Spleen (tissue), 11 donors: ENCODE measurements around the gene MEF2A. TPM values are rescaled to one million over a fixed set of nuclear protein-coding genes. Genes with fewer than 3 reads are reported as not detected.
A peak's percentile ranks its signal among the peaks of the same experiment; 100 is the strongest.

Experiments
- DNase-seq: peaks from one replicate; pipeline ENCODE4 v3.0.0-alpha.2; 2020
- H3K27ac ChIP-seq, 8 donors: fragments of 200-600 bp; sonication (generic) in 7 of 8; 1 replicate in 4 of 8; 2 replicates in 4 of 8; pipeline versions ENCODE4 v1.5.0 to v1.8.0; 2016 to 2021; ENCODE audit warnings: inconsistent platforms in 4 of 8, mild to moderate bottlenecking in 4 of 8, moderate library complexity in 1 of 8
- H3K27me3 ChIP-seq, 7 donors: fragments of 200-600 bp; sonication (generic) in 6 of 7; replicated peaks in 1 of 7; 1 replicate in 4 of 7; 2 replicates in 3 of 7; pipeline versions ENCODE4 v1.5.0 to v1.8.0; 2016 to 2021; ENCODE audit warnings: inconsistent platforms in 3 of 7, mild to moderate bottlenecking in 1 of 7
- H3K36me3 ChIP-seq, 6 donors: fragments of 200-600 bp; sonication (generic) in 5 of 6; 1 replicate in 4 of 6; 2 replicates in 2 of 6; pipeline versions ENCODE4 v1.5.0 to v1.8.0; 2016 to 2021; ENCODE audit warnings: inconsistent platforms in 2 of 6
- H3K4me1 ChIP-seq, 6 donors: fragments of 200-600 bp; sonication (generic) in 5 of 6; 1 replicate in 3 of 6; 2 replicates in 3 of 6; pipeline versions ENCODE4 v1.5.0 to v1.8.0; 2016 to 2021; ENCODE audit warnings: inconsistent platforms in 3 of 6
- H3K4me3 ChIP-seq, 8 donors: fragments of 200-600 bp; sonication (generic) in 7 of 8; 1 replicate in 4 of 8; 2 replicates in 4 of 8; pipeline versions ENCODE4 v1.5.0 to v1.8.0; 2016 to 2021; ENCODE audit warnings: inconsistent platforms in 4 of 8, mild to moderate bottlenecking in 4 of 8, moderate library complexity in 2 of 8
- H3K9me3 ChIP-seq, 8 donors: fragments of 200-600 bp; sonication (generic) in 7 of 8; 1 replicate in 4 of 8; 2 replicates in 4 of 8; pipeline versions ENCODE4 v1.5.0 to v1.8.0; 2016 to 2021; ENCODE audit warnings: inconsistent platforms in 4 of 8
- CTCF ChIP-seq, 11 experiments: fragments of 200-600 bp in 7 of 11; fragments of 450-650 bp in 4 of 11; sonication (generic) in 4 of 11; IDR thresholded peaks in 8 of 11; conservative IDR thresholded peaks in 3 of 11; 1 replicate in 7 of 11; 2 replicates in 4 of 11; pipeline versions ENCODE4 v1.4.0 to v1.8.0; 2016 to 2021; ENCODE audit warnings: antibody characterized with exemption in 11 of 11, inconsistent platforms in 4 of 11, mild to moderate bottlenecking in 1 of 11
- POLR2A ChIP-seq, 3 donors: fragments of 450-650 bp; IDR thresholded peaks; one replicate each; pipeline ENCODE4 v1.5.1; 2017; ENCODE audit warnings: antibody characterized with exemption in 3 of 3, mild to moderate bottlenecking in 1 of 3
- POLR2AphosphoS5 ChIP-seq, 3 donors: sonication (generic); formaldehyde crosslinking; IDR thresholded peaks; one replicate each; pipeline ENCODE4 v1.5.1; 2017; ENCODE audit warnings: antibody characterized with exemption in 3 of 3
- WGBS, 5 donors: extraction: QIAGEN DNeasy Blood & Tissue Kit in 3 of 5; methylation state at CpG; one replicate each; pipeline versions ENCODE4 v1.1.5 to v1.1.7; 2013 to 2018; 5-methylcytosine and 5-hydroxymethylcytosine counted together
- intact Hi-C: fragments of 100-400 bp; cut with DNase I; formaldehyde crosslinking; loops from one replicate; pipeline ENCODE4 v1.15.0; 2023; ENCODE audit warnings: low total_unique reads
- polyA plus RNA-seq, 3 donors: library from polyadenylated mRNA; stranded (reverse); fragments of 200-250 nt; gene quantifications; one replicate each; pipeline ENCODE4 v1.2.1, GENCODE V29; 2013
- total RNA-seq, 7 donors: library from RNA; depleted of rRNA in 3 of 7; stranded (reverse); fragments of >200 nt in 3 of 7; fragmentation: NEBNext Ultra II Directional in 4 of 7; extraction: Animal tissue kit (Norgen Biotek cat#: 25700) in 4 of 7; gene quantifications; one replicate each; pipeline versions ENCODE4 v1.1.0 to v1.2.1, GENCODE V29; 2016 to 2021
- donor health status: healthy with polysubstance abuse.
- donor health status: DM: no; HTN: no; CAD: no; lungs with moderate emphysema.
- donor health status: DM: no; HTN: no; CAD: no.
- donor health status: Bipolar disorder and iron deficiency.
- donor health status: healthy.
- donor health status: DM: no; HTN: no; CAD: no.
- donor health status: DM: yes; HTN: yes; CAD: no.

MEF2A gene
- total and polyA plus RNA-seq, 10 donors, result 21.9 to 143 (median 90.6) TPM

- 70 to 83% (median 79%) methylated on average over 3 of the region's 3 CpGs for WGBS, 5 donors
- H3K9me3 ChIP-seq, result no peaks in the 10 kb centered on the region
- H3K27me3 ChIP-seq, result no peaks in the 10 kb centered on the region
- H3K4me1 ChIP-seq, result peaks cover 0 to 37% (median 21%) of the 10 kb centered on the region in 6 donors
- H3K4me3 ChIP-seq, result no peak overlapping the region
- TF ChIP-seq POLR2AphosphoS5 (IDR thresholded peaks at IDR 0.05), result no peak
- peak in 7 of 11 experiments; percentile 19 to 56 (median 33) for TF ChIP-seq CTCF (IDR thresholded peaks at IDR 0.05 in 8 of 11, conservative IDR thresholded peaks at IDR 0.05 in 3 of 11)
- peaks cover 0 to 28% (median 12%) of the 10 kb centered on the region in 6 donors for H3K36me3 ChIP-seq
- DNase-seq, result no peak
- H3K27ac ChIP-seq, result no peak overlapping the region
- intact Hi-C loops, result no loop called here
Observed at GRCh38 chr15:99729920-99730319, 164.1 kb downstream of the MEF2A start.

- intact Hi-C loops, result no loop called here
Observed at GRCh38 chr15:99731336-99732123, 165.7 kb downstream of the MEF2A start.

GRCh38 chr15:99732124-99732750 is 166.5 kb downstream of the MEF2A start:
- no peak for DNase-seq
- Histone ChIP-seq H3K4me3 (peak overlapping the region; percentile 83 to 97 (median 88)), H3K36me3 (peaks cover 0 to 28% (median 12%) of the 10 kb centered on the region in 6 donors), H3K9me3 (no peaks in the 10 kb centered on the region), H3K27me3 (no peaks in the 10 kb centered on the region), H3K27ac (peak overlapping the region in 4 of 8 donors; percentile 82 to 89 (median 88)), H3K4me1 (peaks cover 0 to 37% (median 21%) of the 10 kb centered on the region in 6 donors)
- 40 to 44% (median 42%) methylated on average over 18 of the region's 18 CpGs for WGBS, 5 donors
- no peak for TF ChIP-seq POLR2A (IDR thresholded peaks at IDR 0.05)
- TF ChIP-seq CTCF (IDR thresholded peaks at IDR 0.05 in 8 of 11, conservative IDR thresholded peaks at IDR 0.05 in 3 of 11), result no peak
- TF ChIP-seq POLR2AphosphoS5 (IDR thresholded peaks at IDR 0.05), result no peak
- intact Hi-C loops, result no loop called here

More at GRCh38 chr15:99731336-99732123, 165.7 kb downstream of the MEF2A start:
- TF ChIP-seq CTCF (IDR thresholded peaks at IDR 0.05 in 8 of 11, conservative IDR thresholded peaks at IDR 0.05 in 3 of 11), result peak in 1 of 11 experiments; percentile 37
- peak in 1 of 3 donors; percentile 17 for TF ChIP-seq POLR2AphosphoS5 (IDR thresholded peaks at IDR 0.05)
- no peak for TF ChIP-seq POLR2A (IDR thresholded peaks at IDR 0.05)
- H3K9me3 ChIP-seq, result no peaks in the 10 kb centered on the region
- DNase-seq, result no peak
- WGBS, 5 donors, result 56 to 93% (median 87%) methylated on average over 25 to 26 of the region's 26 CpGs
- H3K36me3 ChIP-seq, result peaks cover 0 to 28% (median 12%) of the 10 kb centered on the region in 6 donors
- H3K4me1 ChIP-seq, result peaks cover 0 to 37% (median 21%) of the 10 kb centered on the region in 6 donors
- H3K27me3 ChIP-seq, result no peaks in the 10 kb centered on the region
- H3K4me3 ChIP-seq, result peak overlapping the region in 2 of 8 donors; percentile 84 to 94
- H3K27ac ChIP-seq, result no peak overlapping the region
